Thoracic aorta endothelial cell (primary cell): Measurements from ENCODE around the gene RNF214. TPM values are rescaled to one million over a fixed set of nuclear protein-coding genes. Genes with fewer than 3 reads are reported as not detected.

Experiments
- small RNA-seq: library from RNA; depleted of rRNA; stranded (forward); fragments of <200 nt; gene quantifications from one replicate; pipeline ENCODE3, GENCODE V24; 2012
- total RNA-seq: library from RNA; depleted of rRNA; stranded (reverse); fragments of >200 nt; gene quantifications from 2 replicates; pipeline ENCODE4 v1.2.3, GENCODE V29; 2012

RNF214 gene
- total RNA-seq, result 16.0 and 17.2 TPM in 2 replicates

DNA sequence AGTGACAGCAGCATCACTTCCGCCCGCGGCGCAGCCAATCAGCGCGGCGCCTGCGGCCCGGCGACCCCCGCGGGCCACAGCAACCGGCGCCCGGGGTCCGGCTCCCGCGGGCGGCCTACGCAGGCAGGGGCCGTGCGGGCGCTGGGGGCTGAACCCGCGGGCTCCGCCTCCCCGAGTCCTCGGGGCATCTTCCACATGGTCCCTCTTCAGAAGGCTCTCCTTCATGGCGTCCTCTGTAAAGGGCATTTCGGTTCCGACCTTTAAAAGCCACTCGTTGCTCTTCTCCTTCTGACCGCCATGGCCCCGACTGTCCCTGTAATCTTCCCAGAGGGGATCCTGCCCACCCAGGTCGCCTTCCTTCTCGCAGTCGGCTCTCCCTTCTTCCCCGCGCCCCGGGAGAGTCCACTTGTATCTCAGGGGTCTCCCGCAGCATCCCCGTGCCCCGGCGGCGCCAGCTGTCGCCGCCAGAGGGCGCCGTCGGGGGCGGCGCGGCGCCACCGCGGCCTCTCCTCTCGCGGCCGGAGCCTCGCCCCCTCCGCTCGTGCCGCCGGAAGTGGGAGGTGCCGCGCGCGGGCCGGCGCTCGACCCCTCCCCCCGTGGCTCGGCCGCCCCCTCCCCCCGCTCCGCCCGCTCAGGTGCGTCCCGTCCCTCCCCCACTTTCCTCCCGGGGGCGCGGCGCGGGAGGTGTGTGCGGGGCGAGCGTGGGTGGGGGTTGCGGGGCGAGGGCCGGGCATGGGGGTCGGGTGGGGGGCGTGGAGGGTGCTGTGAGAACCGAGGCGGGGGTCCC, at the start of gene RNF214:
RNF214 (plus strand) TSS at position 580 of the 787 bp plus-strand sequence. CDS start 1,602 bp downstream, outside the sequence.

DNA sequence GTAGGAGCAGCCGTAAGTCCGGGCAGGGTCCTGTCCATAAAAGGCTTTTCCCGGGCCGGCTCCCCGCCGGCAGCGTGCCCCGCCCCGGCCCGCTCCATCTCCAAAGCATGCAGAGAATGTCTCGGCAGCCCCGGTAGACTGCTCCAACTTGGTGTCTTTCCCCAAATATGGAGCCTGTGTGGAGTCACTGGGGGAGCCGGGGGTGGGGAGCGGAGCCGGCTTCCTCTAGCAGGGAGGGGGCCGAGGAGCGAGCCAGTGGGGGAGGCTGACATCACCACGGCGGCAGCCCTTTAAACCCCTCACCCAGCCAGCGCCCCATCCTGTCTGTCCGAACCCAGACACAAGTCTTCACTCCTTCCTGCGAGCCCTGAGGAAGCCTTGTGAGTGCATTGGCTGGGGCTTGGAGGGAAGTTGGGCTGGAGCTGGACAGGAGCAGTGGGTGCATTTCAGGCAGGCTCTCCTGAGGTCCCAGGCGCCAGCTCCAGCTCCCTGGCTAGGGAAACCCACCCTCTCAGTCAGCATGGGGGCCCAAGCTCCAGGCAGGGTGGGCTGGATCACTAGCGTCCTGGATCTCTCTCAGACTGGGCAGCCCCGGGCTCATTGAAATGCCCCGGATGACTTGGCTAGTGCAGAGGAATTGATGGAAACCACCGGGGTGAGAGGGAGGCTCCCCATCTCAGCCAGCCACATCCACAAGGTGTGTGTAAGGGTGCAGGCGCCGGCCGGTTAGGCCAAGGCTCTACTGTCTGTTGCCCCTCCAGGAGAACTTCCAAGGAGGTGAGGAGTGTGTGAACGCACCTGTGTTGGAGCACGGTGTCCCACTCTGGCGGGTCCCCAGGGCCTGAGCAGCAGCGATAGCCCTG, 33.2 kb upstream of the RNF214 start, which contains the start of gene TAGLN:
TAGLN (plus strand) TSS at position 318 of the 863 bp plus-strand sequence. CDS start 3,644 bp downstream, outside the sequence.

GRCh38 chr11:117231842-117232091, 704 bp upstream of the RNF214 start, which contains the start of gene PCSK7:
Gene PCSK7, minus strand, starts transcription at chr11:117232073. Its CDS starts 2,229 bp downstream, at chr11:117229844.

GRCh38 chr11:117290809-117291396, 58.4 kb downstream of the RNF214 start, which contains the start of gene BACE1-AS:
Gene BACE1-AS, plus strand, starts transcription at chr11:117291346.

DNA sequence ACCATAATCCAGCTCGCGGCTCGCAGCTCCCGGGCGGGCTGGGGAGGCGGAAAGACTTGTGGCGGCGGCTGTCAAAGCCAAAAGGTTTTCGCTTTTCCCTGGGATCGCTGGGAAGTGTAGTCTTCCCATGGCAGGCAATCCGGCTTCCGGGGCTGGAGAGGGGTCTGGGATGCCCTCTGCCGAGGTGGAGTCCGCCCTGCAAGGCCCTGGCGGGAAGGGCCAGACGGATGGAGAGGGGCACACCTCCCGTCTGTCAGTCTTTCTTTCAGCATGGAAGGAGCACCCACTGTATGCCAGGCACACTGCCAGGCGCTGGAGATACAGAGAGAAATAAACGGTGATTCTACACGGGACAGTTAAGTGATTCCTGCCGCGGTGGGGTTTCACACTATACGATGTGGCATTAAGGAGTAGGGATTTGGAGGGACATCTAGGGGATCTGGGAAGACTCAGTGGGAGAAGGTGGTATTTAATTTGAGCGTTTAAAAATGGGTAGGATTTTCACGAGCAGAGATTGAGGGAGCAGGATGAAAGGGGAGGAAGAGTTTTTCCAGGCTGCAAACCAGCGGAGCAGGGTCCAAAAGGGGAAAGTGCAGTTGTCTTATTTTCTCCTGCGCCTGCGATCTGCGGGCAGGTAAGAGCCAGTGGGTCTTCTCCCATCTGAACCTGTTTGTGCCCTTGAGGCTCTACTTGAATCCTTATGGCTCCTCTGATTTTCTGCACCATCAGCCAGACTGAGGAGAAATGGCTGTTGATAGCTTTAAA, 83.9 kb downstream of the RNF214 start, which contains the start of gene BACE1:
BACE1 (minus strand) TSS at position 60 of the 765 bp plus-strand sequence. CDS start 461 bp downstream, outside the sequence.

DNA sequence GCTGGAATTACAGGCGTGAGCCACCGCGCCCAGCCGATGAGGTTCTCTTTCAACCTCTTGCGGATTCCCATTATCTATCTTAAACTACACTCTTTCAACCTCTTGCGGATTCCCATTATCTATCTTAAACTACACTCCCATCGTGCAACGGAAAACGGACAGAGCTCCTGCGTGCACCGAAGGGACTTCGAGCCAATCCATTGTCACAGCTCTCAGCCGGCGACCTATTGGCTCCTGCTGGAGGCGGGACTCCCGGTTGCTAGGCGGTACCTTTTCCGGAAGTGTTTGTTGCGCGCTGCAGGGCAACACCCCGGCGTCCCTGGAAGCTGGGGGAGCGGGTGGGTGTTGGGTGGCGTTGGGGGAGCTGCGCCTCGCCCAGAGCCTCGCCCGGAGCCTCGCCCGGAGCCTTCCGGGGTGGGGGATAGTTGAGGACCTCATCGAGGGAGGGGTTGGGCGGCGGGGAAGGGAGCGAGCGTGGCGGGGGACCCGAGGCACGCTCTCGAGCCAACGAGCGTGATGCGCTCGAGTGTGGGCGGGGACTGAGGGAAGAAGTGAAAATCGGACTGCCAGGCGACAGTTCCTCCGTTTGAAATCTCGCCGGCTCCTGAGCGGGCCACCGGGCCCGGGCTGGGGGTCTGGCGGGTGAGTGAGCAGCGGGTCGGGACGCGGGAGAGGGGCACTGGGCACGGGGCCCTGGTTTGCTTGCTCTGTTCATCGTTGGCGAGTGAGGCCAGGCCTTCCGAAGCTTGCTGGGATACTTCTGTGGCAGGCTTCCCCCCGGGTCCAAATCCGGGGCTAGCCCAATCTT, 95.3 kb downstream of the RNF214 start, which contains the start of gene CEP164:
CEP164 (plus strand) TSS at position 288 of the 808 bp plus-strand sequence. CDS start 10,733 bp downstream, outside the sequence.

Small RNA genes within 50 kb of the gene (small RNA-seq; reads per million reads assigned to genes)
- gene RF00564, result not detected

Other genes with a start within 250 kb of the RNF214 start
- gene SIK3, start 134.2 kb upstream of the RNF214 start, total RNA-seq, result 21.0 and 23.1 TPM in 2 replicates
- gene PAFAH1B2, start 88.4 kb upstream of the RNF214 start, total RNA-seq, result 228 and 242 TPM in 2 replicates
- gene SIDT2, start 53.9 kb upstream of the RNF214 start, total RNA-seq, result 11.0 and 12.8 TPM in 2 replicates
- 2.8 and 11.7 TPM in 2 replicates for gene TAGLN, start 33.3 kb upstream of the RNF214 start, total RNA-seq
- gene PCSK7, start 598 bp upstream of the RNF214 start, total RNA-seq, result 40.2 and 41.1 TPM in 2 replicates
- gene BACE1-AS, start 58.7 kb downstream of the RNF214 start, total RNA-seq, result 5.1 and 5.2 TPM in 2 replicates
- gene BACE1, start 83.6 kb downstream of the RNF214 start, total RNA-seq, result 14.2 and 17.5 TPM in 2 replicates
- 33.5 and 41.9 TPM in 2 replicates for gene CEP164, start 95.2 kb downstream of the RNF214 start, total RNA-seq